T-cell (primary cell): ENCODE data around the gene TET2. TPM values are rescaled to one million over a fixed set of nuclear protein-coding genes. Genes with fewer than 3 reads are reported as not detected.
A peak's percentile ranks its signal among the peaks of the same experiment; 100 is the strongest.

ENCODE experiments used
- ATAC-seq, 4 experiments: fragments of 200-7000 bp in 3 of 4; fragments of 150-1000 bp in 1 of 4; cut with Tn5 transposase; replicated peaks in 1 of 4; 1 replicate in 3 of 4; 2 replicates in 1 of 4; pipeline ENCODE4 v1.10.0; 2021; ENCODE audit warnings: moderate library complexity in 3 of 4, mild to moderate bottlenecking in 2 of 4, moderate number of reproducible peaks in 1 of 4
- CTCF ChIA-PET, 2 donors: fragments of 300-600 bp; sonication (Branson Sonifier 250); formaldehyde crosslinking; loops; one replicate each; lab custom pipeline; 2022; ENCODE audit warnings: antibody characterized with exemption in 2 of 2; lab: Charles Lee
- POLR2A ChIA-PET, 2 donors: fragments of 300-600 bp; sonication (Branson Sonifier 250); formaldehyde crosslinking; loops; one replicate each; lab custom pipeline; 2022; ENCODE audit warnings: antibody characterized with exemption in 2 of 2; lab: Charles Lee
- DNase-seq, 35 experiments: peaks; one replicate each; pipeline versions ENCODE4 v3.0.0 to v3.0.0-alpha.2; 2013 to 2023
- H3K27ac ChIP-seq: one replicate; pipeline ENCODE4 v1.5.1; 2013; ENCODE audit warnings: low read length
- H3K27me3 ChIP-seq, 2 experiments: replicated peaks in 1 of 2; 1 replicate in 1 of 2; 2 replicates in 1 of 2; pipeline versions ENCODE4 v1.6.1 to v1.7.0; 2013; ENCODE audit warnings: low read length in 1 of 2, mixed read lengths in 1 of 2; ENCODE audit not compliant: control insufficient read depth in 2 of 2, insufficient read depth in 2 of 2; ENCODE audit errors: extremely low read depth in 1 of 2
- H3K36me3 ChIP-seq, 2 donors: 1 replicate in 1 of 2; 2 replicates in 1 of 2; pipeline versions ENCODE4 v1.6.1 to v1.7.0; 2013; ENCODE audit warnings: low read length in 1 of 2; ENCODE audit not compliant: control insufficient read depth in 2 of 2, insufficient read depth in 1 of 2; ENCODE audit errors: extremely low read depth in 1 of 2
- H3K4me1 ChIP-seq, 2 experiments: 1 replicate in 1 of 2; 2 replicates in 1 of 2; pipeline versions ENCODE4 v1.6.1 to v1.7.0; 2013; ENCODE audit warnings: low read length in 2 of 2, mixed read lengths in 1 of 2; ENCODE audit not compliant: insufficient read depth in 2 of 2, control insufficient read depth in 1 of 2; ENCODE audit errors: extremely low read depth in 1 of 2
- H3K4me3 ChIP-seq, 2 donors: 1 replicate in 1 of 2; 2 replicates in 1 of 2; pipeline versions ENCODE4 v1.5.1 to v1.7.0; 2013; ENCODE audit warnings: mild to moderate bottlenecking in 2 of 2, low read length in 1 of 2, moderate library complexity in 1 of 2; ENCODE audit not compliant: control insufficient read depth in 1 of 2; ENCODE audit errors: extremely low read depth in 1 of 2
- H3K9me3 ChIP-seq: 2 replicates; pipeline ENCODE4 v1.7.0; 2013
- H3K27ac Mint-ChIP-seq, 2 donors: one replicate each; pipeline ENCODE4 v1.8.0; 2020 to 2021; ENCODE audit warnings: mild to moderate bottlenecking in 2 of 2, mixed read lengths in 2 of 2
- H3K27me3 Mint-ChIP-seq, 2 donors: one replicate each; pipeline ENCODE4 v1.8.0; 2021 to 2022; ENCODE audit warnings: mixed read lengths in 2 of 2
- H3K36me3 Mint-ChIP-seq: one replicate; pipeline ENCODE4 v1.8.0; 2021; ENCODE audit warnings: mixed read lengths
- H3K4me1 Mint-ChIP-seq, 3 donors: one replicate each; pipeline ENCODE4 v1.8.0; 2020 to 2022; ENCODE audit warnings: mixed read lengths in 3 of 3, mild to moderate bottlenecking in 1 of 3
- H3K4me3 Mint-ChIP-seq, 3 donors: one replicate each; pipeline ENCODE4 v1.8.0; 2020 to 2022; ENCODE audit warnings: mild to moderate bottlenecking in 3 of 3, mixed read lengths in 3 of 3, moderate library complexity in 3 of 3
- H3K9me3 Mint-ChIP-seq, 3 donors: one replicate each; pipeline ENCODE4 v1.8.0; 2020 to 2022; ENCODE audit warnings: mixed read lengths in 3 of 3
- WGBS: methylation state at CpG from one replicate; pipeline ENCODE4 v1.1.5; 2013; ENCODE audit warnings: missing lambda C conversion rate; ENCODE audit not compliant: insufficient coverage; 5-methylcytosine and 5-hydroxymethylcytosine counted together
- total RNA-seq, 35 experiments: library from RNA in 6 of 35; stranded (reverse) in 6 of 35; fragments of 120-200 nt in 1 of 35; gene quantifications; one replicate each; pipeline versions ENCODE4 v1.2.1 to v1.2.4 and lab custom pipeline; 2013 to 2026

The TET2 gene
- total RNA-seq, 5 donors from 2014 or later (not counting 1 experiment from before 2014, with no cell fraction given), result 17.0 to 41.9 (median 18.6) TPM

DNA sequence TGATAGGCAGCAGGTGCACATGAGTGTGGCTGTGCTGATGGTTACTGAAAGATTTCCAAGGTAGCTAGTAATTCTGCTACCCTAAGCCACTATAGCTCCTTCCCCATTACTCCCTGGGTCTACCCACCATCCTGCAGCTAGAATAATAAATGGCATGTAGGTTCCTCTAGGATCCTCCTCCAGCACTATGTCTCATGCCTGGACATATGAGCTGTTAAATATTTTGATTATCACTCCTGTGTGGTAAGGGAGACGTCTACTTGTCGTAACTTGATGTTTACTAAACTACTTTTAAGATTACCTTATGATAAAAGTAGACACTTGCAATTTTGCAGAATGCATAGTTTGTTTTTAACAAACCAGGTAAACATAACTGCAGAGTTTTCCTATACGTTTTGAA, 35.5 kb downstream of the TET2 start:
- DNase-seq (no peak), ATAC-seq (no peak)
- H3K27ac Mint-ChIP-seq, result no peak overlapping the region
- H3K9me3 ChIP-seq, result no peaks in the 10 kb centered on the region
- H3K4me3 Mint-ChIP-seq, result no peak overlapping the region
- H3K27me3 ChIP-seq, result no peaks in the 10 kb centered on the region
- H3K4me1 Mint-ChIP-seq, result peaks cover 29 to 33% (median 30%) of the 10 kb centered on the region in 3 donors
- no peak overlapping the region for H3K4me3 ChIP-seq
- peaks cover 5% of the 10 kb centered on the region for H3K36me3 Mint-ChIP-seq
- H3K4me1 ChIP-seq, result peaks cover 3 to 7% of the 10 kb centered on the region in 2 experiments
- H3K27ac ChIP-seq, result no peak overlapping the region
- ChIA-PET POLR2A (no interaction called here), CTCF (no interaction called here)
- no peaks in the 10 kb centered on the region for H3K36me3 ChIP-seq
- no peaks in the 10 kb centered on the region for H3K27me3 Mint-ChIP-seq
- WGBS, result no CpG with 5 or more reads among the region's 3 CpGs
- no peaks in the 10 kb centered on the region for H3K9me3 Mint-ChIP-seq

DNA sequence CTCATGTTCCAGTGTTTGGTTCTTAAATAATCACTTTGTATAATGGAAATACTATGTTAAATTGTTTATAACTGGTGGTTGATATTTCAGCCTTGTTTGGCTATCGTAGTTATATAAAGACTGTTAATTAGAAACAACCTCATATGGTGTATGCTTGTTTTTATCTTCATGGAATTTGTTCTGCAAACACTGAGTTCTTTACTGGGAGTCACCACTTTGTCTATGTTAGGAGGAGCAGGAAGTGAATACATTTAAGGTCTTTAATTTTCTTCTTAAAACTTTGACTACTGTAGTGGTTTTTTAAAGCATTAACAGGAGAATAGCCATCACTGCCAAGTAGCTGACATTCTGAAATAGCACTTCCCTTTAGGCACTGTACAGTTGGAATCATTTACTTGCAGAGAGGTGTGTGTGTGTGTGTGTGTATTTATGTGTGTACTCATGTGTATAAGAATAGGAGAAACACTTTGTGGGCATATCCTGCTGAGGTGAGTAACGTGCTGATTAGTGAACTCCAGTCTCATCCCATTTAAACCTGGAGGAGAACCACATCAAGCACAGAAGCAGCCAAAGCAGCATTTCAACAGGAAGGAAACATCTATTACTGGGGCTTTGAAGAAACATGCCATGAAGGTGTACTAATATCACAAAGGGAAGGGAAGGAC, 37.8 kb downstream of the TET2 start:
- DNase-seq (peak in 1 of 35 experiments; percentile 7), ATAC-seq (peak in 1 of 4 experiments; percentile 35)
- peak overlapping the region in 1 of 2 donors; percentile 11 for H3K27ac Mint-ChIP-seq
- peaks cover 34 to 46% (median 38%) of the 10 kb centered on the region in 3 donors for H3K4me1 Mint-ChIP-seq
- WGBS, result no CpG with 5 or more reads among the region's 2 CpGs
- ChIA-PET CTCF (no interaction called here), POLR2A (interaction anchor here in 1 of 2 donors (0.6 kb wide), 1 partner anchor 41 kb away, joined by 3 read pairs; no protein-coding TSS in a partner anchor)
- no peak overlapping the region for H3K4me3 ChIP-seq
- H3K4me3 Mint-ChIP-seq, result peak overlapping the region in 1 of 3 donors; percentile 2
- H3K9me3 ChIP-seq, result no peaks in the 10 kb centered on the region
- H3K27me3 ChIP-seq, result no peaks in the 10 kb centered on the region
- peaks cover 8% of the 10 kb centered on the region for H3K36me3 Mint-ChIP-seq
- no peak overlapping the region for H3K27ac ChIP-seq
- H3K36me3 ChIP-seq, result no peaks in the 10 kb centered on the region
- H3K27me3 Mint-ChIP-seq, result no peaks in the 10 kb centered on the region
- no peaks in the 10 kb centered on the region for H3K9me3 Mint-ChIP-seq
- H3K4me1 ChIP-seq, result peaks cover 3 to 7% of the 10 kb centered on the region in 2 experiments

DNA sequence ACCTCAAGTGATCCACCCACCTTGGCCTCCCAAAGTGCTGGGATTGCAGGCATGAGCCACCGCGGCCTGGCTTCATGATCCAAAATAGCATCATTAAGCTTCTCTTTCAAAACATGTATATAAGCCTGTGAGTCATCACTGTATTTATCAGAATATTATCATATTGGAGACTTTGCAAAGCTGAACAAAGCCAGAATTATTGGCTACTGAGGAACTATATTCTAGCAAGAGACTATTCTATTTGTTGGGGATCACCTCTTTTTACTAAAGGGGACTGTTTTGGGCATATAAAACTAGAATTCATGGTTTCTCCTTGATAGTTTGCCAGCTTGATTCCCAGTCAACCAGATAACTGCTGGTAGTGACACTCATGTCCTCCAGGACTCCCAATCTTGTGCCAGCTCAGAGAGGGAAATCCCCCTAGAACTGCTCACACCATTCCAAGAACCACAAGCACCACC, 40.1 kb downstream of the TET2 start:
- Mint-ChIP-seq H3K36me3 (peaks cover 17% of the 10 kb centered on the region), H3K9me3 (no peaks in the 10 kb centered on the region), H3K27ac (no peak overlapping the region), H3K4me3 (no peak overlapping the region), H3K27me3 (no peaks in the 10 kb centered on the region), H3K4me1 (peaks cover 45 to 54% (median 48%) of the 10 kb centered on the region in 3 donors)
- H3K27me3 ChIP-seq, result no peaks in the 10 kb centered on the region
- no peak overlapping the region for H3K4me3 ChIP-seq
- no peak for DNase-seq
- no peak overlapping the region for H3K27ac ChIP-seq
- ChIA-PET CTCF (no interaction called here), POLR2A (no interaction called here)
- no peaks in the 10 kb centered on the region for H3K9me3 ChIP-seq
- peaks cover 3 to 7% of the 10 kb centered on the region in 2 experiments for H3K4me1 ChIP-seq
- no peaks in the 10 kb centered on the region for H3K36me3 ChIP-seq
- ATAC-seq, result no peak
- WGBS, result no CpG with 5 or more reads among the region's 2 CpGs

DNA sequence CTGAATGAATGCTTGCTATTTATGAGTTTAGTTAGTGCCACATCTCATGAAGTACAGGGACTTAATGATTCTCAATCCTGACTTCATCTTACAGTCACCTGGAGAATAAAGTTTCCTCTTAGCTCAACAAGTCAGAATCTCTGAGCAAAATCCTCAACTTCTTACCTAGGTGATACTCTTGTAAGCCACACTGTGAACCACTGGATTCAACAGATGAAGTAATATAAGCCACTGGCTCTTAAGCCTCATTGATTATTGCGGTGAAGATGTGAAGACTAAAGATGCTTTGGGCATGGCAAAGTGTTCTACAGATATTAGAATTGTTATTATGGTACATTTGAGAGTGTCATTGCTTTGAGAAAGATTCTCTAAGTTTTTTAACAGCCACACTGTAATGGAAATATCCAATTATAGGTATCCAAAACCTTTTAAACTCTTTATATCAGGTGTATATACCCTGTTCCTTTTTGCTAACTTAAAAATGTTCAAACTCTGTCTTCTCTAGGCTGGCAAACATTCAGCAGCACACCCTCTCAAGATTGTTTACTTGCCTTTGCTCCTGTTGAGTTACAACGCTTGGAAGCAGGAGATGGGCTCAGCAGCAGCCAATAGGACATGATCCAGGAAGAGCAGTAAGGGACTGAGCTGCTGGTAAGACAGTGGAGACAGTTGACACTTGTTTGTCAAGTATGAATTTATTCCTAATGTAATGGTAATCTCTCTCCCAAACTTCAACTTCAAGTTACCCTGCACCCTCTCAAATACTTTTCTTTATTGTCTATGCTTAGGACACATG, 43.4 kb downstream of the TET2 start:
- no peak overlapping the region for H3K27ac Mint-ChIP-seq
- Histone ChIP-seq H3K36me3 (no peaks in the 10 kb centered on the region), H3K27me3 (no peaks in the 10 kb centered on the region), H3K9me3 (no peaks in the 10 kb centered on the region), H3K4me3 (no peak overlapping the region), H3K4me1 (peaks cover 0 to 1% of the 10 kb centered on the region in 2 experiments), H3K27ac (no peak overlapping the region)
- peaks cover 30% of the 10 kb centered on the region for H3K36me3 Mint-ChIP-seq
- H3K9me3 Mint-ChIP-seq, result no peaks in the 10 kb centered on the region
- H3K27me3 Mint-ChIP-seq, result no peaks in the 10 kb centered on the region
- ChIA-PET CTCF (interaction anchor here in 1 of 2 donors (0.7 kb wide), 1 partner anchor 259 kb away, joined by 4 read pairs; no protein-coding TSS in a partner anchor), POLR2A (no interaction called here)
- DNase-seq, result no peak
- peaks cover 38 to 41% (median 40%) of the 10 kb centered on the region in 3 donors for H3K4me1 Mint-ChIP-seq
- WGBS, result no CpG with 5 or more reads among the region's 2 CpGs
- ATAC-seq, result no peak
- no peak overlapping the region for H3K4me3 Mint-ChIP-seq

DNA sequence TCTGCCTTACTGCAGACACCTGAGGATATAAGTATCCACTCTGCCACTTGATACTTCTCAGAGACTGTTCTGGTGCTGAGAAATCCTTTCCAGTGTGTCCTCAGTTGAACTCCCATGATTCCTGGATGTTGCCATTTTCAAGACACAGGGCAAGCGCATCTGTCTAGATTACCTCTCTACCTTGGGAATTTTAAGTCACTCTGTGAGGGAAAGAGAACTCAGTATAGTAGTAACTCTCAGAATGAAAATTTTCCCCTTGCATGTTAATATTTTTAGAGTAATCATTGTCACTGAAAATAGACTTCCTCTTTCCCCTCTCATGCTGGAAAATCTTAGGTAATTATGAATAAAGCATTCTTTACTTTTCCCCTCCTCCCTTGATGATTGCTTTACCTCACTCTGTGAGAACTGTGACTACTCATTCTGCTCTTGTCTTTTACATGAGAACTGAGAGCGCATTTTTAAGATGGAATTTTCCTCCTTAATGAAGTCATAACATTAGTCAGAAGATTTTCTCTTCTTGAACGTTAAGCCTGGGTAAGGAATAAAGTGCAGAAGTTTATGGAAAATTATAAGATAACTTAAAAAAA, 45.0 kb downstream of the TET2 start:
- no peak overlapping the region for H3K4me3 ChIP-seq
- ChIA-PET POLR2A (no interaction called here), CTCF (no interaction called here)
- no peaks in the 10 kb centered on the region for H3K9me3 Mint-ChIP-seq
- H3K36me3 Mint-ChIP-seq, result peaks cover 47% of the 10 kb centered on the region
- DNase-seq (no peak), ATAC-seq (peak in 1 of 4 experiments; percentile 27)
- no peaks in the 10 kb centered on the region for H3K9me3 ChIP-seq
- peak overlapping the region in 1 of 3 donors; percentile 12 for H3K4me3 Mint-ChIP-seq
- H3K4me1 Mint-ChIP-seq, result peaks cover 43 to 50% (median 46%) of the 10 kb centered on the region in 3 donors
- no CpG with 5 or more reads among the region's 3 CpGs for WGBS
- no peaks in the 10 kb centered on the region for H3K36me3 ChIP-seq
- H3K27ac ChIP-seq, result no peak overlapping the region
- H3K27me3 ChIP-seq, result no peaks in the 10 kb centered on the region
- H3K27ac Mint-ChIP-seq, result no peak overlapping the region
- no peaks in the 10 kb centered on the region for H3K27me3 Mint-ChIP-seq
- no peaks in the 10 kb centered on the region for H3K4me1 ChIP-seq

DNA sequence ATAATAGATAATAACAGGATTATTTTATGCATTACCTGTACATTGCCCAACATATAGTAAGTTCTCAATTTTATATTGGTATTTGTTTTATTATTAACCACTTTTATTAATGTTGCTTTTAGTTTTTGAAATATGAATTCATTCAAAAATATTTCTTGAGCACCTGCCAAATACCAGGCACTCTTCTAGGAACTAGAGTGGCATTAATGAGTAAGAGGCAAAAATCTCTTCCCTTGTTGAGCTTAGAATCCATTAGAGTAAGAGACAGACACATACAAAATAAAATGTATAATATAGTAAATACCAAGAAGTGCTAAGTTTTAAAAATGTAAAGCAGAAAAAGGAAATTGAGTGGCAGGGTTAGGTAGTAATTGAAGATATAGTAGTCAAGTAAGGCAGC, 45.8 kb downstream of the TET2 start:
- no peak overlapping the region for H3K4me3 ChIP-seq

More for the DNA sequence above, 45.8 kb downstream of the TET2 start:
- Histone ChIP-seq H3K9me3 (no peaks in the 10 kb centered on the region), H3K4me1 (no peaks in the 10 kb centered on the region), H3K27me3 (no peaks in the 10 kb centered on the region), H3K36me3 (no peaks in the 10 kb centered on the region), H3K27ac (no peak overlapping the region)
- Mint-ChIP-seq H3K4me3 (no peak overlapping the region), H3K4me1 (peaks cover 44 to 55% (median 52%) of the 10 kb centered on the region in 3 donors), H3K27me3 (no peaks in the 10 kb centered on the region), H3K27ac (no peak overlapping the region), H3K36me3 (peaks cover 49% of the 10 kb centered on the region), H3K9me3 (no peaks in the 10 kb centered on the region)
- ATAC-seq (no peak), DNase-seq (no peak)
- ChIA-PET POLR2A (interaction anchor here in 1 of 2 donors (0.6 kb wide), 1 partner anchor 10 kb away, joined by 3 read pairs; no protein-coding TSS in a partner anchor), CTCF (no interaction called here)
